PC-3 (cell line): ENCODE data around the gene OR52E2. TPM values are rescaled to one million over a fixed set of nuclear protein-coding genes. Genes with fewer than 3 reads are reported as not detected.

Source experiments
- ATAC-seq: fragments of 200-7000 bp; cut with Tn5 transposase; 2 replicates; pipeline ENCODE4 v1.9.1; 2020; ENCODE audit warnings: mild to moderate bottlenecking, moderate library complexity
- BruUV-seq: library from RNA; stranded (reverse); fragments of 400-500 nt; replicated peaks from 2 replicates; lab custom pipeline; 2021; lab: Mats Ljungman, UMichigan
- CTCF ChIA-PET: fragments of 300-600 bp; sonication (Branson Sonifier 250); formaldehyde crosslinking; loops from one replicate; lab custom pipeline; 2022; ENCODE audit warnings: antibody characterized with exemption; lab: Charles Lee
- POLR2A ChIA-PET: fragments of 300-600 bp; sonication (Branson Sonifier 250); formaldehyde crosslinking; loops from one replicate; lab custom pipeline; 2022; ENCODE audit warnings: antibody characterized with exemption; ENCODE audit not compliant: unreplicated experiment; lab: Charles Lee
- DNase-seq: peaks from one replicate; pipeline ENCODE4 v3.0.0-alpha.2; 2015
- H2AFZ ChIP-seq: fragments of 300-600 bp; sonication (generic); 2 replicates; pipeline ENCODE4 v1.6.0; 2016; ENCODE audit warnings: antibody characterized with exemption, low read length
- H3F3A ChIP-seq: fragments of 300-600 bp; sonication (generic); one replicate; pipeline ENCODE4 v1.6.0; 2017; ENCODE audit warnings: antibody characterized with exemption, low read length, control low read depth, mild to moderate bottlenecking; ENCODE audit not compliant: unreplicated experiment
- H3K27ac ChIP-seq: fragments of 300-600 bp; sonication (generic); 2 replicates; pipeline ENCODE4 v1.5.1; 2016; ENCODE audit warnings: mild to moderate bottlenecking, low read length
- H3K27me3 ChIP-seq: fragments of 300-600 bp; sonication (generic); 2 replicates; pipeline ENCODE4 v1.6.1; 2016; ENCODE audit warnings: low read length, mixed read lengths
- H3K36me3 ChIP-seq: fragments of 300-600 bp; sonication (generic); 2 replicates; pipeline ENCODE4 v1.6.1; 2016; ENCODE audit warnings: low read depth, mixed run types, low read length, mixed read lengths
- H3K4me1 ChIP-seq: fragments of 300-600 bp; sonication (generic); 2 replicates; pipeline ENCODE4 v1.5.1; 2016; ENCODE audit warnings: low read length; ENCODE audit not compliant: insufficient read depth
- H3K4me2 ChIP-seq: fragments of 300-600 bp; sonication (generic); 2 replicates; pipeline ENCODE4 v1.6.0; 2016; ENCODE audit warnings: low read length
- H3K4me3 ChIP-seq: fragments of 300-600 bp; sonication (generic); 2 replicates; pipeline ENCODE4 v1.5.1; 2016; ENCODE audit warnings: mild to moderate bottlenecking, low read length, mixed read lengths
- H3K79me2 ChIP-seq: fragments of 300-600 bp; sonication (generic); 2 replicates; pipeline ENCODE4 v1.6.1; 2017; ENCODE audit warnings: low read length, mixed read lengths
- H3K9ac ChIP-seq: fragments of 300-600 bp; sonication (generic); 2 replicates; pipeline ENCODE4 v1.6.0; 2016; ENCODE audit warnings: mild to moderate bottlenecking, low read length
- H3K9me2 ChIP-seq: fragments of 300-600 bp; sonication (generic); replicated peaks from 2 replicates; pipeline ENCODE4 v1.6.1; 2016; ENCODE audit warnings: mixed run types, low read length, mixed read lengths
- H3K9me3 ChIP-seq: fragments of 300-600 bp; sonication (generic); 2 replicates; pipeline ENCODE4 v1.6.1; 2016; ENCODE audit warnings: low read length, mixed read lengths
- H4K20me1 ChIP-seq: fragments of 300-600 bp; sonication (generic); 2 replicates; pipeline ENCODE4 v1.6.1; 2016; ENCODE audit warnings: low read length, mixed read lengths
- CTCF ChIP-seq: fragments of 300-600 bp; sonication (generic); conservative IDR thresholded peaks from 2 replicates; pipeline ENCODE4 v1.5.1; 2017; ENCODE audit warnings: antibody characterized with exemption, low read depth, mild to moderate bottlenecking, low read length
- EZH2 ChIP-seq: fragments of 300-600 bp; sonication (generic); IDR thresholded peaks from one replicate; pipeline ENCODE4 v1.6.1; 2017; ENCODE audit warnings: antibody characterized with exemption, mild to moderate bottlenecking, low read length; ENCODE audit not compliant: unreplicated experiment
- EZH2phosphoT487 ChIP-seq: fragments of 300-600 bp; sonication (generic); IDR thresholded peaks from 2 replicates; pipeline ENCODE4 v1.6.1; 2018; ENCODE audit warnings: mild to moderate bottlenecking, antibody characterized with exemption, low read length, borderline replicate concordance
- intact Hi-C: fragments of 100-400 bp; cut with micrococcal nuclease; formaldehyde crosslinking; loops from 2 replicates; pipeline ENCODE4 v1.9.0; 2023
- total RNA-seq: library from RNA; depleted of rRNA; stranded (reverse); fragments of >200 nt; gene quantifications from 2 replicates; pipeline ENCODE4 v1.2.3, GENCODE V29; 2014

The OR52E2 gene
- total RNA-seq, 1 experiment from 2014 or later = not detected

GRCh38 chr11:5081405-5081804 is 22.0 kb upstream of the OR52E2 start:
- no peaks in the 10 kb centered on the region for H3K79me2 ChIP-seq
- DNase-seq = no peak
- no peaks in the 10 kb centered on the region for H3K9me2 ChIP-seq
- no peaks in the 10 kb centered on the region for H3K4me1 ChIP-seq
- H3K9me3 ChIP-seq = no peaks in the 10 kb centered on the region
- H2AFZ ChIP-seq = no peak overlapping the region
- POLR2A ChIA-PET = no interaction called here
- TF ChIP-seq EZH2phosphoT487 (no peak), EZH2 (no peak), CTCF (no peak)
- no peak overlapping the region for H3K27ac ChIP-seq
- intact Hi-C loops = no loop called here
- no peak for ATAC-seq
- CTCF ChIA-PET = no interaction called here
- no peak overlapping the region for H3K4me3 ChIP-seq
- no TSS peak for BruUV-seq
- H3K36me3 ChIP-seq = no peaks in the 10 kb centered on the region
- H3F3A ChIP-seq = no peaks in the 10 kb centered on the region
- H4K20me1 ChIP-seq = no peaks in the 10 kb centered on the region
- no peak overlapping the region for H3K4me2 ChIP-seq
- no peak overlapping the region for H3K9ac ChIP-seq
- no peaks in the 10 kb centered on the region; the same call in 1 of the 2 replicates for H3K27me3 ChIP-seq

- Histone ChIP-seq H3K79me2 (no peaks in the 10 kb centered on the region), H3K4me1 (no peaks in the 10 kb centered on the region), H3K4me2 (no peak overlapping the region), H3K9me3 (no peaks in the 10 kb centered on the region), H3K36me3 (no peaks in the 10 kb centered on the region), H4K20me1 (no peaks in the 10 kb centered on the region), H2AFZ (no peak overlapping the region), H3K27me3 (no peaks in the 10 kb centered on the region), H3K27ac (no peak overlapping the region), H3K4me3 (no peak overlapping the region), H3K9me2 (no peaks in the 10 kb centered on the region), H3F3A (no peaks in the 10 kb centered on the region), H3K9ac (no peak overlapping the region)
- no peak for TF ChIP-seq EZH2phosphoT487
- no peak for TF ChIP-seq CTCF
- no peak for TF ChIP-seq EZH2
- POLR2A ChIA-PET = no interaction called here
- CTCF ChIA-PET = no interaction called here
- BruUV-seq = no TSS peak
- no peak for DNase-seq
- no peak for ATAC-seq
- intact Hi-C loops = no loop called here
Measured at GRCh38 chr11:5071799-5072198, 12.4 kb upstream of the OR52E2 start.

GRCh38 chr11:5069272-5069671 is 9.8 kb upstream of the OR52E2 start, which contains the start of gene OR52E1:
Gene OR52E1, plus strand, starts transcription at chr11:5069572.
- POLR2A ChIA-PET = no interaction called here
- no peak for ATAC-seq
- Histone ChIP-seq H3K9me3 (no peaks in the 10 kb centered on the region), H3K4me1 (no peaks in the 10 kb centered on the region), H3K27ac (no peak within 1 kb of the TSS), H2AFZ (no peak within 1 kb of the TSS), H3K79me2 (no peaks in the 10 kb centered on the region), H3K4me2 (no peak within 1 kb of the TSS), H3K9me2 (no peaks in the 10 kb centered on the region), H3K27me3 (no peaks in the 10 kb centered on the region), H4K20me1 (no peaks in the 10 kb centered on the region), H3K9ac (no peak within 1 kb of the TSS), H3F3A (no peaks in the 10 kb centered on the region), H3K4me3 (no peak within 1 kb of the TSS), H3K36me3 (no peaks in the 10 kb centered on the region)
- no TSS peak for BruUV-seq
- TF ChIP-seq EZH2 (no peak), CTCF (no peak), EZH2phosphoT487 (no peak)
- CTCF ChIA-PET = no interaction called here
- intact Hi-C loops = no loop called here
- no peak for DNase-seq
